ENCODE measurements around the gene POLD1.
"Not testable (repeated sequence)": the region's sequence is repeated elsewhere in the genome, so short reads cannot be mapped to it uniquely, and the experiment has no call there.

Gene POLD1

GRCh38 chr19:50419580-50420035 is 35.5 kb downstream of the POLD1 start:
- DNase-seq, result no peak

GRCh38 chr19:50420127-50420526 is 36.0 kb downstream of the POLD1 start:
- DNase-seq, result no peak

GRCh38 chr19:50420808-50421207 is 36.7 kb downstream of the POLD1 start:
- no peak for DNase-seq

- no peak for DNase-seq
These were observed 38.5 kb downstream of the POLD1 start for GRCh38 chr19:50422397-50423278.

- DNase-seq, result no peak
These were observed 39.3 kb downstream of the POLD1 start for GRCh38 chr19:50423279-50424113.

- DNase-seq, result no peak
These were observed 41.4 kb downstream of the POLD1 start for GRCh38 chr19:50425581-50425980.

GRCh38 chr19:50427318-50427925 is 43.3 kb downstream of the POLD1 start:
- no peak for DNase-seq

GRCh38 chr19:50427997-50428425 is 43.9 kb downstream of the POLD1 start:
- DNase-seq, result no peak

- DNase-seq, result no peak
These were observed 44.8 kb downstream of the POLD1 start for GRCh38 chr19:50428772-50429463.

GRCh38 chr19:50430888-50431342 is 46.8 kb downstream of the POLD1 start:
- no peak for DNase-seq

GRCh38 chr19:50431343-50432220 is 47.4 kb downstream of the POLD1 start:
- DNase-seq, result peak; percentile 46

- DNase-seq, result no peak
These were observed 48.3 kb downstream of the POLD1 start, which contains the start of gene MYBPC2 for GRCh38 chr19:50432221-50433028. Gene MYBPC2 (plus strand): TSS chr19:50432892. CDS start chr19:50432954, 62 bp downstream.

GRCh38 chr19:50433201-50434180 is 49.3 kb downstream of the POLD1 start:
- no peak for DNase-seq

- DNase-seq, result no peak
These were observed 50.4 kb downstream of the POLD1 start for GRCh38 chr19:50434525-50434924.

- no peak for DNase-seq
These were observed 51.1 kb downstream of the POLD1 start for GRCh38 chr19:50435221-50435620.

GRCh38 chr19:50435627-50436026 is 51.5 kb downstream of the POLD1 start:
- no peak for DNase-seq

GRCh38 chr19:50437862-50438449 is 53.8 kb downstream of the POLD1 start:
- no peak for DNase-seq

GRCh38 chr19:50439130-50439529 is 55.0 kb downstream of the POLD1 start:
- not testable (repeated sequence) for DNase-seq

- DNase-seq, result no peak
These were observed 59.9 kb downstream of the POLD1 start for GRCh38 chr19:50444059-50444458.
